HUES64 (cell line): ENCODE measurements around the gene RAB22A.

Experiments
- H3K27ac ChIP-seq: 2 replicates; pipeline ENCODE4 v1.7.0; 2013; ENCODE audit warnings: low read depth, low read length, inconsistent platforms
- H3K27me3 ChIP-seq: 2 replicates; pipeline ENCODE4 v1.6.1; 2013; ENCODE audit warnings: mild to moderate bottlenecking, low read length; ENCODE audit not compliant: insufficient read depth
- H3K36me3 ChIP-seq: 2 replicates; pipeline ENCODE4 v1.6.1; 2013; ENCODE audit warnings: mild to moderate bottlenecking, low read length; ENCODE audit not compliant: insufficient read depth
- H3K4me1 ChIP-seq: 2 replicates; pipeline ENCODE4 v1.6.1; 2013; ENCODE audit warnings: mild to moderate bottlenecking, low read length, moderate library complexity; ENCODE audit not compliant: insufficient read depth
- H3K4me3 ChIP-seq: 2 replicates; pipeline ENCODE4 v1.5.1; 2013; ENCODE audit warnings: mild to moderate bottlenecking, low read length, moderate library complexity
- H3K9ac ChIP-seq: 2 replicates; pipeline ENCODE4 v1.6.1; 2013; ENCODE audit warnings: mild to moderate bottlenecking, low read depth, low read length
- H3K9me3 ChIP-seq: 2 replicates; pipeline ENCODE4 v1.6.1; 2013; ENCODE audit warnings: low read depth, low read length; ENCODE audit not compliant: insufficient read depth
- WGBS: fragments of 150-250, 120-280 bp; methylation state at CpG from one replicate; pipeline ENCODE4 v1.1.7; 2013; ENCODE audit warnings: missing lambda C conversion rate; 5-methylcytosine and 5-hydroxymethylcytosine counted together

Gene RAB22A

GRCh38 chr20:58305061-58305460 is 4.5 kb upstream of the RAB22A start:
- WGBS: 98% methylated on average over 1 of the region's 1 CpG
- H3K9ac ChIP-seq: no peak overlapping the region
- no peak overlapping the region for H3K4me3 ChIP-seq
- H3K27me3 ChIP-seq: no peaks in the 10 kb centered on the region
- no peaks in the 10 kb centered on the region for H3K9me3 ChIP-seq
- no peaks in the 10 kb centered on the region for H3K36me3 ChIP-seq
- no peak overlapping the region for H3K27ac ChIP-seq
- H3K4me1 ChIP-seq: no peaks in the 10 kb centered on the region

- 93% methylated on average over 11 of the region's 11 CpGs for WGBS
- no peak overlapping the region for H3K4me3 ChIP-seq
- no peaks in the 10 kb centered on the region for H3K9me3 ChIP-seq
- H3K27me3 ChIP-seq: no peaks in the 10 kb centered on the region
- H3K27ac ChIP-seq: no peak overlapping the region
- peaks cover 8% of the 10 kb centered on the region; the same call in 1 of the 2 replicates for H3K36me3 ChIP-seq
- no peaks in the 10 kb centered on the region; the same call in 1 of the 2 replicates for H3K4me1 ChIP-seq
- H3K9ac ChIP-seq: no peak overlapping the region
These were observed 2.9 kb upstream of the RAB22A start for GRCh38 chr20:58306421-58307261.

- Histone ChIP-seq H3K27ac (no peak overlapping the region), H3K27me3 (no peaks in the 10 kb centered on the region), H3K4me1 (no peaks in the 10 kb centered on the region; the same call in 1 of the 2 replicates), H3K36me3 (peaks cover 10% of the 10 kb centered on the region; the same call in 1 of the 2 replicates), H3K9ac (no peak overlapping the region), H3K4me3 (no peak overlapping the region), H3K9me3 (no peaks in the 10 kb centered on the region)
- WGBS: 94% methylated on average over 7 of the region's 7 CpGs
These were observed 2.2 kb upstream of the RAB22A start for GRCh38 chr20:58307270-58307669.

- Histone ChIP-seq H3K36me3 (peaks cover 18% of the 10 kb centered on the region), H3K27me3 (no peaks in the 10 kb centered on the region), H3K4me3 (peak overlapping the region; percentile 99), H3K9me3 (no peaks in the 10 kb centered on the region), H3K27ac (no peak overlapping the region), H3K9ac (no peak overlapping the region), H3K4me1 (no peaks in the 10 kb centered on the region; the same call in 1 of the 2 replicates)
- WGBS: 89% methylated on average over 9 of the region's 9 CpGs
These were observed 1.2 kb upstream of the RAB22A start for GRCh38 chr20:58308290-58308679.

- Histone ChIP-seq H3K27me3 (no peaks in the 10 kb centered on the region), H3K9ac (peak overlapping the region; percentile 84), H3K4me3 (peak overlapping the region; percentile 99), H3K4me1 (no peaks in the 10 kb centered on the region; the same call in 1 of the 2 replicates), H3K36me3 (peaks cover 22% of the 10 kb centered on the region), H3K9me3 (no peaks in the 10 kb centered on the region), H3K27ac (peak overlapping the region; percentile 35; the same call in 1 of the 2 replicates)
- 11% methylated on average over 33 of the region's 41 CpGs for WGBS
These were observed 611 bp upstream of the RAB22A start for GRCh38 chr20:58308680-58309527.

- no peaks in the 10 kb centered on the region for H3K27me3 ChIP-seq
- no peaks in the 10 kb centered on the region for H3K9me3 ChIP-seq
- H3K4me1 ChIP-seq: no peaks in the 10 kb centered on the region; the same call in 1 of the 2 replicates
- H3K9ac ChIP-seq: peak overlapping the region; percentile 96
- WGBS: 43% methylated on average over 1 of the region's 1 CpG
- peak overlapping the region; percentile 98 for H3K4me3 ChIP-seq
- peaks cover 34% of the 10 kb centered on the region for H3K36me3 ChIP-seq
- peak overlapping the region; percentile 81; the same call in 1 of the 2 replicates for H3K27ac ChIP-seq
These were observed 822 bp downstream of the RAB22A start for GRCh38 chr20:58310291-58310782.

GRCh38 chr20:58312836-58313235 is 3.3 kb downstream of the RAB22A start:
- Histone ChIP-seq H3K36me3 (peaks cover 49% of the 10 kb centered on the region), H3K27me3 (no peaks in the 10 kb centered on the region), H3K9me3 (no peaks in the 10 kb centered on the region), H3K27ac (no peak overlapping the region), H3K4me1 (no peaks in the 10 kb centered on the region; the same call in 1 of the 2 replicates), H3K9ac (no peak overlapping the region), H3K4me3 (no peak overlapping the region)
- 97% methylated on average over 2 of the region's 2 CpGs for WGBS

GRCh38 chr20:58313396-58313795 is 3.9 kb downstream of the RAB22A start:
- Histone ChIP-seq H3K36me3 (peaks cover 53% of the 10 kb centered on the region), H3K9me3 (no peaks in the 10 kb centered on the region)
- WGBS: 95% methylated on average over 4 of the region's 4 CpGs

GRCh38 chr20:58321205-58321604 is 11.7 kb downstream of the RAB22A start:
- Histone ChIP-seq H3K36me3 (peaks cover 20% of the 10 kb centered on the region), H3K27ac (no peak overlapping the region), H3K4me1 (no peaks in the 10 kb centered on the region), H3K27me3 (no peaks in the 10 kb centered on the region), H3K9ac (no peak overlapping the region), H3K9me3 (no peaks in the 10 kb centered on the region), H3K4me3 (no peak overlapping the region)
- WGBS: 100% methylated on average over 3 of the region's 4 CpGs

More at GRCh38 chr20:58313396-58313795, 3.9 kb downstream of the RAB22A start:
- H3K27ac ChIP-seq: no peak overlapping the region
- no peak overlapping the region for H3K9ac ChIP-seq
- no peak overlapping the region for H3K4me3 ChIP-seq
- H3K4me1 ChIP-seq: no peaks in the 10 kb centered on the region; the same call in 1 of the 2 replicates
- no peaks in the 10 kb centered on the region for H3K27me3 ChIP-seq

GRCh38 chr20:58322083-58322482 is 12.6 kb downstream of the RAB22A start:
- H3K27ac ChIP-seq: no peak overlapping the region
- 63% methylated on average over 5 of the region's 5 CpGs for WGBS
- no peaks in the 10 kb centered on the region for H3K27me3 ChIP-seq
- peaks cover 12% of the 10 kb centered on the region; the same call in 1 of the 2 replicates for H3K36me3 ChIP-seq
- no peak overlapping the region for H3K4me3 ChIP-seq
- no peaks in the 10 kb centered on the region for H3K9me3 ChIP-seq
- H3K4me1 ChIP-seq: no peaks in the 10 kb centered on the region
- H3K9ac ChIP-seq: no peak overlapping the region

GRCh38 chr20:58325912-58326311 is 16.4 kb downstream of the RAB22A start:
- no peak overlapping the region for H3K9ac ChIP-seq
- H3K4me3 ChIP-seq: no peak overlapping the region
- no peaks in the 10 kb centered on the region for H3K9me3 ChIP-seq
- WGBS: 83% methylated on average over 2 of the region's 2 CpGs
- H3K36me3 ChIP-seq: no peaks in the 10 kb centered on the region
- H3K4me1 ChIP-seq: peaks cover 11% of the 10 kb centered on the region; the same call in 1 of the 2 replicates
- no peak overlapping the region for H3K27ac ChIP-seq
- H3K27me3 ChIP-seq: no peaks in the 10 kb centered on the region
